Adrenal gland (tissue), 5 donors: ENCODE measurements around the gene ZNF500.

Experiments
- CTCF ChIP-seq, 6 experiments: fragments of 450-650 bp in 4 of 6; fragments of 200-600 bp in 2 of 6; sonication (generic) in 1 of 6; IDR thresholded peaks; 1 replicate in 5 of 6; 2 replicates in 1 of 6; pipeline versions ENCODE4 v1.5.1 to v1.8.0; 2016 to 2021; ENCODE audit warnings: antibody characterized with exemption in 6 of 6, mild to moderate bottlenecking in 2 of 6, moderate library complexity in 1 of 6
- POLR2A ChIP-seq, 2 donors: fragments of 450-650 bp; IDR thresholded peaks; one replicate each; pipeline ENCODE4 v1.6.1; 2017; ENCODE audit warnings: antibody characterized with exemption in 2 of 2, mild to moderate bottlenecking in 2 of 2, moderate library complexity in 1 of 2
- donor health status: DM: no; HTN: no; CAD: no.

DNA sequence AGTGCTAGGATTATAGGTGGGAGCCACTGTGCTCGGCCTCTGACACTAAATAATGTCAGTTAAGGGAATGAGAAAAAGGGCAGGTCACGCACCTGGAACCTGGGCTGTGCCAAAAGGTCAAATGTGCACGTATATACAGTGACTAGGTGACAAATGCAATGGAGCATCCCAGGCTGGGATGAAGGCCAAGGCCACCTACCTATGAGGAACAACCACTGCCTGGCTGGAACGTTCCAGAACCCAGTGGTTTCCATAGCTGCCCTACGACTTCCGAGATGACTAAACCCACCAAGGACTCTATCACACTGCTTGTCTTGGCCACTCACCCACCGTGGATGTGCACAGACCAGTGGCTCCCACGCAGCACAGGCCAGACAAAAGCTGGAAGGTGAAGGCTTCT is 16.1 kb downstream of the ZNF500 start:
- TF ChIP-seq POLR2A (IDR thresholded peaks at IDR 0.05) (no peak), CTCF (IDR thresholded peaks at IDR 0.05) (no peak)
